Hematopoietic multipotent progenitor cell treated with erythropoietin and hydrocortisone succinate and interleukin-3 and kit ligand, for 4 days (in vitro differentiated cells): ENCODE data around the gene FOXR1.

Source experiments
- DNase-seq: peaks from one replicate; pipeline ENCODE4 v3.0.0-alpha.2; 2015

FOXR1 gene

GRCh38 chr11:119028346-119029068, 56.9 kb downstream of the FOXR1 start:
- DNase-seq = no peak

GRCh38 chr11:119029069-119029339, 57.4 kb downstream of the FOXR1 start:
- DNase-seq = peak; percentile 64

DNA sequence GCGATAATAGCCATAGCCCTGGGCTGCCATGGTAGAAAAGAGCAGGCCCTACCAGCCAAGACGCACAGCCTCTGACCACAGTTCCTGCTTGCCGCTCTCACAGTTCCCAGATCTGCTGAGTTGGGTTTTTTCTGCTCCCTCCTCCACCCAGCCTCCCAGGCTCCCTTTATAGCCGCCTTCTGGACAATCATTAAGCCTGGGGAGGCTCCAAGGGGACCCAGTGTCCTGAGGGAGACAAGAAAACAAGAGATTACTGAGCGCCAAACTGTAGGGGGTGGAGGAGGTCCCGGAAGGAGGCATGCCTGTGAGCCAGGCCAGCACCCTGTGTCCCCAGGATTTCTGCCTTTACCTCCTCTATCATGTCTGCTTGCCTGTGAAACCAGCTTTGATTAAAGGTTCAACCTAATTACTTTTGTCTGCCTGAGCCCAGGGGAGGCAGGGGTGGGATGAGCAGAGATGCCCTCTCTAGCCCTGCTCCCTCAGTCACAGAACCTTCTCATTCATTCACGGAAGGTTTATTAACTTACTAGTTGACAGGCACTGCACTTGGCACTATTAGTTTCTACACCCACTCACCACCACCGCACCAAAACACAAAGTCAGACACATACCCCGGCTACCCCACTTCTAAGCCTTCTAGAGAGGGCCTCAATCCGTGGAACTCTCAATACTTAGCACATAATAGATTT, 57.9 kb downstream of the FOXR1 start:
- DNase-seq = peak; percentile 55

DNA sequence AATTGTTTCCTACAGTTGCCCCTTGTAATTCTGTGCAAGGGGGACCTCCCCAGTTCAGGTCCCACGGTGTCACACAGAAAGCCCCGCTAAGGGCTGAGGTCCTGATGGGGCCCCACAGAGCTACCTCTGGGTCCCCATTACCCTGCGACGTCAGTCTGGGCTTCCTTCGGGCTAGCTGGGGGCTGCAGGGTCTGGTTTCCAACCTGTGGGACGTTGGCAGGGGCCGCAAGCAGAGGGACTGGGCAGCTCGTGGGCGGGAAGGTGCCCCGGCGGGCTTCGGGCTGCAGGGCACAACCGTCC, 58.4 kb downstream of the FOXR1 start:
- DNase-seq = no peak

DNA sequence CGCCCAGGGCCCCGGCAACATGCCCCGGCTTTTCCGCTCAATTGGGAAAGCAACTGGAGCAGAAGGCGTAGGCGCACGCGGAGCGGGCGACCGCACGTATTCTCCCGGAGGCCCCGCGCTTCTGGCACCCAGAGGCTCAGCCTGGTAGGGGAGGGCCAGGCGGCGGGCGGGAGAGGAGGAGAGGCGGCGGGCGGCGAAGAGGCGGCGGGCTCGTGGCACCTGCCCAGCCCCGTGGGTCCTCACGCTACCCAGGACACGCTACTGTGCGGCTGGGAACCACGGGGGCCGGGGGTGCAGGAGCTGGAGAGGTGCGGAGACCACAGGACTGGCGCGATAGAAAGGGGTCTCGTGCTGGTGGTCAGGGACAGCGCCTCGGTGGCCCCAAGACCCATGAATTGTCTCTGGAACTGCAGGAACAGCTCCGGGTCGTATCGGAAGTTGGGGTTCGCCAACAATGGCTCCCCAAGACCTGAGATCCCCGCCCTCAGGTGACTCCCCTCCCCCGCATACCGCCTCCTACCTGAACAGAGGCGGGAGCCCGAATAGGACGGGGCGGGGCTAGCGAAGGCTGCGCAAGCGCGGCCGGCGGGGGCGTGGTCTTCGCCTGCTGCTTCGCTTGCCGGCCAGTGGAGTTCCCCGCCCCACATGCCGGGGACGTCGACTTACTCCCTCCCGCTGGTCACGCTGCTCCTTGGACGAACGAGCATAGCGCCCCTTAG, 58.9 kb downstream of the FOXR1 start, which contains the start of gene SLC37A4:
TSS of gene SLC37A4 (minus strand) at position 549 of the 719 bp plus-strand sequence.
- peak; percentile 99 for DNase-seq
